ENCODE data around the gene EDC4.

Gene EDC4

DNA sequence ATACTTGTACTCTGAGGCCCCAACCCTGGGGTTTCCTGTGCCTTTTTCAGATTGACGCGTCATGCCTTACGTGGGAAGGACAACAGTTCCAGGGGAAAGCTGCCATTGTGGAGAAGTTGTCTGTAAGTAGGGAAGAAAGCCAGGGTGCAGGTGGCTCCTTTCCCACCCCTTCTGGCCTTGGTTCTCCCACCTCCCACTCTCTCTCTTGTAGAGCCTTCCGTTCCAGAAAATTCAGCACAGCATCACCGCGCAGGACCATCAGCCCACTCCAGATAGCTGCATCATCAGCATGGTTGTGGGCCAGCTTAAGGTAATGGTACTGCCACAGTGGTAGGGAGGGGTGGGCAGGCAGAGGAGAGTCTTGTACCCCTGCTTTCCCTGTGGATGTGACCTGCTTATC lies 4.6 kb upstream of the EDC4 start (continued):
- TF ChIP-seq BACH2 (CRISPR knock-in tag; IDR thresholded peaks at IDR 0.05; ENCODE audit: borderline replicate concordance) = no peak

DNA sequence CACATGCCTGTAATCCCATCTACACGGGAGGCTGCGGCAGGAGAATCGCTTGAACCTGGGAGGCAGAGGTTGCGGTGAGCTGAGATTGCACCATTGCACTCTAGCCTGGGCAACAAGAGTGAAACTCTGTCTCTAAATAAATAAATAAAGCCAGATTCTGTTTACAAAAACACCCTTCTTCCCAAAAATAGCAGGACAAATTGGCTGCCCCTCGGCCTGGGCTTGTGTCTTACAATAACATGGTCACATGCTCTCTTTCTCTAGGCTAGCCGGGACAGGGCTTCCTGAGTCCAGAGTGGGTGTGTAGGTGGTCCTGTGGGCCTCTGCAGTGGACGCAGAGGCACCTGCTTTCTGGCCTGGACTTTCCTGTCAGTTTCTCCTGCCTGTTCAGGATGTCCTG lies 3.2 kb upstream of the EDC4 start:
- TF ChIP-seq CSDC2 (CRISPR knock-in tag; IDR thresholded peaks at IDR 0.05) (no peak), ISL1 (CRISPR knock-in tag; IDR thresholded peaks at IDR 0.05) (no peak), PPARA (CRISPR knock-in tag; IDR thresholded peaks at IDR 0.05; ENCODE audit: borderline replicate concordance) (no peak), SNAI2 (CRISPR knock-in tag; IDR thresholded peaks at IDR 0.05) (no peak), ZFP30 (CRISPR knock-in tag; IDR thresholded peaks at IDR 0.05) (no peak)
- TF ChIP-seq, protein P1, sequence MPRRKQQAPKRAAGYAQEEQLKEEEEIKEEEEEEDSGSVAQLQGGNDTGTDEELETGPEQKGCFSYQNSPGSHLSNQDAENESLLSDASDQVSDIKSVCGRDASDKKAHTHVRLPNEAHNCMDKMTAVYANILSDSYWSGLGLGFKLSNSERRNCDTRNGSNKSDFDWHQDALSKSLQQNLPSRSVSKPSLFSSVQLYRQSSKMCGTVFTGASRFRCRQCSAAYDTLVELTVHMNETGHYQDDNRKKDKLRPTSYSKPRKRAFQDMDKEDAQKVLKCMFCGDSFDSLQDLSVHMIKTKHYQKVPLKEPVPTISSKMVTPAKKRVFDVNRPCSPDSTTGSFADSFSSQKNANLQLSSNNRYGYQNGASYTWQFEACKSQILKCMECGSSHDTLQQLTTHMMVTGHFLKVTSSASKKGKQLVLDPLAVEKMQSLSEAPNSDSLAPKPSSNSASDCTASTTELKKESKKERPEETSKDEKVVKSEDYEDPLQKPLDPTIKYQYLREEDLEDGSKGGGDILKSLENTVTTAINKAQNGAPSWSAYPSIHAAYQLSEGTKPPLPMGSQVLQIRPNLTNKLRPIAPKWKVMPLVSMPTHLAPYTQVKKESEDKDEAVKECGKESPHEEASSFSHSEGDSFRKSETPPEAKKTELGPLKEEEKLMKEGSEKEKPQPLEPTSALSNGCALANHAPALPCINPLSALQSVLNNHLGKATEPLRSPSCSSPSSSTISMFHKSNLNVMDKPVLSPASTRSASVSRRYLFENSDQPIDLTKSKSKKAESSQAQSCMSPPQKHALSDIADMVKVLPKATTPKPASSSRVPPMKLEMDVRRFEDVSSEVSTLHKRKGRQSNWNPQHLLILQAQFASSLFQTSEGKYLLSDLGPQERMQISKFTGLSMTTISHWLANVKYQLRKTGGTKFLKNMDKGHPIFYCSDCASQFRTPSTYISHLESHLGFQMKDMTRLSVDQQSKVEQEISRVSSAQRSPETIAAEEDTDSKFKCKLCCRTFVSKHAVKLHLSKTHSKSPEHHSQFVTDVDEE (CRISPR knock-in tag; IDR thresholded peaks at IDR 0.05) = no peak
- no peak for ATAC-seq

DNA sequence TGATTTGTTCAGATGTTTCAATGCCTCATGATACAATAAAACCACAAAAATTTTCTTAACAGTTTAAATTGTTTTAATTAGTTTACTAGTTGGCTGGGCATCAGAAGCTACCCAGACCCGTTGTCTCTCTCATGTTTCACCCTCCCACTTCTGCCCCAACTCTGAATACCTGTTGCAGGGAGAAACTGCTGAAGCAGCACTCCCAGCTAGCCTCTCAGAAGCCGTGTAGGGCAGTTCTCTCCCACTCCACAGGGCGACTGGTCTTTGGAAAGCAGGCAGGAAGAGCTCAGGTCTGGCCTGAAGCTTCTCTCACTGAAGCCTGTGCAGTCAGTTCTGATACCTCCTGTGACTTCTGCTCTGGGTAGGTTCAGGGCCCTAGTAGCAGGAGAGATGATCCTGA lies 1.6 kb upstream of the EDC4 start:
- TF ChIP-seq, protein P2, sequence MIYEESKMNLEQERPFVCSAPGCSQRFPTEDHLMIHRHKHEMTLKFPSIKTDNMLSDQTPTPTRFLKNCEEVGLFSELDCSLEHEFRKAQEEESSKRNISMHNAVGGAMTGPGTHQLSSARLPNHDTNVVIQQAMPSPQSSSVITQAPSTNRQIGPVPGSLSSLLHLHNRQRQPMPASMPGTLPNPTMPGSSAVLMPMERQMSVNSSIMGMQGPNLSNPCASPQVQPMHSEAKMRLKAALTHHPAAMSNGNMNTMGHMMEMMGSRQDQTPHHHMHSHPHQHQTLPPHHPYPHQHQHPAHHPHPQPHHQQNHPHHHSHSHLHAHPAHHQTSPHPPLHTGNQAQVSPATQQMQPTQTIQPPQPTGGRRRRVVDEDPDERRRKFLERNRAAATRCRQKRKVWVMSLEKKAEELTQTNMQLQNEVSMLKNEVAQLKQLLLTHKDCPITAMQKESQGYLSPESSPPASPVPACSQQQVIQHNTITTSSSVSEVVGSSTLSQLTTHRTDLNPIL (CRISPR knock-in tag; IDR thresholded peaks at IDR 0.05; ENCODE audit: low read depth) = no peak
- TF ChIP-seq, protein P1 (CRISPR knock-in tag; IDR thresholded peaks at IDR 0.05) = no peak
- TF ChIP-seq OSR1 (CRISPR knock-in tag; IDR thresholded peaks at IDR 0.05) (no peak), BACH2 (CRISPR knock-in tag; IDR thresholded peaks at IDR 0.05; ENCODE audit: borderline replicate concordance) (no peak), ARNTL (CRISPR knock-in tag; IDR thresholded peaks at IDR 0.05; ENCODE audit: borderline replicate concordance, low read depth) (no peak), ZFP30 (CRISPR knock-in tag; IDR thresholded peaks at IDR 0.05) (no peak), TOX (CRISPR knock-in tag; IDR thresholded peaks at IDR 0.05; ENCODE audit: borderline replicate concordance) (no peak), ZC3H10 (CRISPR knock-in tag; IDR thresholded peaks at IDR 0.05) (no peak), PPARA (CRISPR knock-in tag; IDR thresholded peaks at IDR 0.05; ENCODE audit: borderline replicate concordance) (no peak), SNAI2 (CRISPR knock-in tag; IDR thresholded peaks at IDR 0.05) (no peak), ESRRG (CRISPR knock-in tag; IDR thresholded peaks at IDR 0.05) (no peak), GLIS3 (CRISPR knock-in tag; IDR thresholded peaks at IDR 0.05) (no peak), ZFP3 (CRISPR knock-in tag; IDR thresholded peaks at IDR 0.05) (no peak)
- TF ChIP-seq, protein P3, sequence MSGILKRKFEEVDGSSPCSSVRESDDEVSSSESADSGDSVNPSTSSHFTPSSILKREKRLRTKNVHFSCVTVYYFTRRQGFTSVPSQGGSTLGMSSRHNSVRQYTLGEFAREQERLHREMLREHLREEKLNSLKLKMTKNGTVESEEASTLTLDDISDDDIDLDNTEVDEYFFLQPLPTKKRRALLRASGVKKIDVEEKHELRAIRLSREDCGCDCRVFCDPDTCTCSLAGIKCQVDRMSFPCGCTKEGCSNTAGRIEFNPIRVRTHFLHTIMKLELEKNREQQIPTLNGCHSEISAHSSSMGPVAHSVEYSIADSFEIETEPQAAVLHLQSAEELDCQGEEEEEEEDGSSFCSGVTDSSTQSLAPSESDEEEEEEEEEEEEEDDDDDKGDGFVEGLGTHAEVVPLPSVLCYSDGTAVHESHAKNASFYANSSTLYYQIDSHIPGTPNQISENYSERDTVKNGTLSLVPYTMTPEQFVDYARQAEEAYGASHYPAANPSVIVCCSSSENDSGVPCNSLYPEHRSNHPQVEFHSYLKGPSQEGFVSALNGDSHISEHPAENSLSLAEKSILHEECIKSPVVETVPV (CRISPR knock-in tag; IDR thresholded peaks at IDR 0.05) = no peak
- TF ChIP-seq, protein P4, sequence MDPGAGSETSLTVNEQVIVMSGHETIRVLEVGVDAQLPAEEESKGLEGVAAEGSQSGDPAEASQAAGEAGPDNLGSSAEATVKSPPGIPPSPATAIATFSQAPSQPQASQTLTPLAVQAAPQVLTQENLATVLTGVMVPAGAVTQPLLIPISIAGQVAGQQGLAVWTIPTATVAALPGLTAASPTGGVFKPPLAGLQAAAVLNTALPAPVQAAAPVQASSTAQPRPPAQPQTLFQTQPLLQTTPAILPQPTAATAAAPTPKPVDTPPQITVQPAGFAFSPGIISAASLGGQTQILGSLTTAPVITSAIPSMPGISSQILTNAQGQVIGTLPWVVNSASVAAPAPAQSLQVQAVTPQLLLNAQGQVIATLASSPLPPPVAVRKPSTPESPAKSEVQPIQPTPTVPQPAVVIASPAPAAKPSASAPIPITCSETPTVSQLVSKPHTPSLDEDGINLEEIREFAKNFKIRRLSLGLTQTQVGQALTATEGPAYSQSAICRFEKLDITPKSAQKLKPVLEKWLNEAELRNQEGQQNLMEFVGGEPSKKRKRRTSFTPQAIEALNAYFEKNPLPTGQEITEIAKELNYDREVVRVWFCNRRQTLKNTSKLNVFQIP (CRISPR knock-in tag; IDR thresholded peaks at IDR 0.05; ENCODE audit: borderline replicate concordance, low read depth) = no peak
- TF ChIP-seq, protein P5, sequence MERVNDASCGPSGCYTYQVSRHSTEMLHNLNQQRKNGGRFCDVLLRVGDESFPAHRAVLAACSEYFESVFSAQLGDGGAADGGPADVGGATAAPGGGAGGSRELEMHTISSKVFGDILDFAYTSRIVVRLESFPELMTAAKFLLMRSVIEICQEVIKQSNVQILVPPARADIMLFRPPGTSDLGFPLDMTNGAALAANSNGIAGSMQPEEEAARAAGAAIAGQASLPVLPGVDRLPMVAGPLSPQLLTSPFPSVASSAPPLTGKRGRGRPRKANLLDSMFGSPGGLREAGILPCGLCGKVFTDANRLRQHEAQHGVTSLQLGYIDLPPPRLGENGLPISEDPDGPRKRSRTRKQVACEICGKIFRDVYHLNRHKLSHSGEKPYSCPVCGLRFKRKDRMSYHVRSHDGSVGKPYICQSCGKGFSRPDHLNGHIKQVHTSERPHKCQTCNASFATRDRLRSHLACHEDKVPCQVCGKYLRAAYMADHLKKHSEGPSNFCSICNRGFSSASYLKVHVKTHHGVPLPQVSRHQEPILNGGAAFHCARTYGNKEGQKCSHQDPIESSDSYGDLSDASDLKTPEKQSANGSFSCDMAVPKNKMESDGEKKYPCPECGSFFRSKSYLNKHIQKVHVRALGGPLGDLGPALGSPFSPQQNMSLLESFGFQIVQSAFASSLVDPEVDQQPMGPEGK (CRISPR knock-in tag; IDR thresholded peaks at IDR 0.05; ENCODE audit: borderline replicate concordance) = no peak
- no peak for ATAC-seq
